SH-SY5Y (cell line): ENCODE measurements around the gene RCAN1.

Experiments
- GATA2 ChIP-seq: IDR thresholded peaks from 2 replicates; pipeline ENCODE4 v1.6.1; 2011; ENCODE audit warnings: mild to moderate bottlenecking, low read depth, low read length
- GATA3 ChIP-seq: IDR thresholded peaks from 2 replicates; pipeline ENCODE4 v1.6.1; 2011; ENCODE audit warnings: low read depth, mild to moderate bottlenecking, low read length, moderate library complexity

DNA sequence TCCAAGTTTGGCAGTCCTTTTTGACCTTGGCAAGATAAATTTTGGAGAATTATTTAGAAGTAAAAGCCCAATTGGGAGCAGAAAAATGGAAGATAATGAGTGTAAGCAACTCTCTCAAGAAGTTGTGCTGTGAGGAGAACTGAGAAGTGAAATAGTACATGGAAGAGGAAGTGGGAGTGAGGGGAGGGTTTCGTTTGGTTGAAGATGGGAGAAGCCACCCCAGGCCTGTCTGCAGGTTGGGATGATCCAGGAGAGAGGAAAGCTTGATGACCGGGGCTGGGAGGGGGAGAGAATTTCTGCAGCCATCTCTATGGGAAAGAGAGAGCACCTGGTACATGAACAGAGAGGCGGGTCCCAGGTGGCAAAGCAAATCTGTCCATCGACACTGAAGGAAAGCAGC, 8.6 kb upstream of the RCAN1 start:
- no peak for TF ChIP-seq GATA3
- TF ChIP-seq GATA2 = no peak
